Suprapubic skin (tissue), 4 donors: Measurements from ENCODE around the gene INPP5F. TPM values are rescaled to one million over a fixed set of nuclear protein-coding genes. Genes with fewer than 3 reads are reported as not detected.

Experiments
- DNase-seq, 2 donors: peaks; one replicate each; pipeline ENCODE4 v3.0.0-alpha.2; 2019; ENCODE audit warnings: low spot score in 2 of 2
- H3K27ac ChIP-seq: fragments of 200-600 bp; sonication (generic); one replicate; pipeline ENCODE4 v1.5.1; 2019
- H3K27me3 ChIP-seq: fragments of 200-600 bp; sonication (generic); one replicate; pipeline ENCODE4 v1.5.1; 2019
- H3K36me3 ChIP-seq: fragments of 200-600 bp; sonication (generic); one replicate; pipeline ENCODE4 v1.5.1; 2019
- H3K4me1 ChIP-seq: fragments of 200-600 bp; sonication (generic); one replicate; pipeline ENCODE4 v1.5.1; 2019
- H3K4me3 ChIP-seq: fragments of 200-600 bp; sonication (generic); one replicate; pipeline ENCODE4 v1.5.1; 2019; ENCODE audit warnings: mild to moderate bottlenecking
- H3K9me3 ChIP-seq: fragments of 200-600 bp; sonication (generic); one replicate; pipeline ENCODE4 v1.5.1; 2019
- CTCF ChIP-seq, 2 donors: fragments of 200-600 bp in 1 of 2; fragments of 450-650 bp in 1 of 2; sonication (generic) in 1 of 2; IDR thresholded peaks; one replicate each; pipeline ENCODE4 v1.5.1; 2016 to 2019; ENCODE audit warnings: antibody characterized with exemption in 2 of 2, mild to moderate bottlenecking in 1 of 2, moderate library complexity in 1 of 2
- EP300 ChIP-seq: sonication (generic); formaldehyde crosslinking; IDR thresholded peaks from one replicate; pipeline ENCODE4 v1.6.1; 2017; ENCODE audit warnings: antibody characterized with exemption
- POLR2A ChIP-seq, 2 donors: fragments of 450-650 bp; IDR thresholded peaks; one replicate each; pipeline ENCODE4 v1.6.1; 2017; ENCODE audit warnings: antibody characterized with exemption in 2 of 2, mild to moderate bottlenecking in 2 of 2, moderate library complexity in 2 of 2
- POLR2AphosphoS5 ChIP-seq, 3 donors: sonication (generic); formaldehyde crosslinking; IDR thresholded peaks; one replicate each; pipeline ENCODE4 v1.6.1; 2017; ENCODE audit warnings: antibody characterized with exemption in 3 of 3
- WGBS: methylation state at CpG from one replicate; pipeline ENCODE4 v1.1.5; 2018; 5-methylcytosine and 5-hydroxymethylcytosine counted together
- total RNA-seq, 4 donors: library from RNA; depleted of rRNA; stranded (reverse); fragments of >200 nt; gene quantifications; one replicate each; pipeline ENCODE4 v1.1.0, GENCODE V29; 2016

INPP5F gene
- total RNA-seq, 4 donors from 2014 or later: 16.1 to 38.6 (median 19.3) TPM

- H3K9me3 ChIP-seq: no peaks in the 10 kb centered on the region
- H3K27ac ChIP-seq: peak overlapping the region; percentile 98
- no peaks in the 10 kb centered on the region for H3K36me3 ChIP-seq
- peak overlapping the region; percentile 75 for H3K4me3 ChIP-seq
- peaks cover 31% of the 10 kb centered on the region for H3K4me1 ChIP-seq
- WGBS: 0% methylated on average over 23 of the region's 56 CpGs
- no peaks in the 10 kb centered on the region for H3K27me3 ChIP-seq
- peak; percentile 79 to 81 for DNase-seq
- no peak for TF ChIP-seq CTCF (IDR thresholded peaks at IDR 0.05)
- no peak for TF ChIP-seq EP300
- no peak for TF ChIP-seq POLR2A (IDR thresholded peaks at IDR 0.05)
- no peak for TF ChIP-seq POLR2AphosphoS5 (IDR thresholded peaks at IDR 0.05)
These were observed 146.2 kb downstream of the INPP5F start for GRCh38 chr10:119871881-119872609.

GRCh38 chr10:119872610-119872859 lies 146.7 kb downstream of the INPP5F start, which contains the start of gene MCMBP:
Gene MCMBP, minus strand, starts transcription at chr10:119872843. Its CDS starts 259 bp downstream, at chr10:119872584.
- TF ChIP-seq POLR2AphosphoS5 (IDR thresholded peaks at IDR 0.05) (no peak), POLR2A (IDR thresholded peaks at IDR 0.05) (peak in 1 of 2 donors; percentile 64)
- Histone ChIP-seq H3K36me3 (no peaks in the 10 kb centered on the region), H3K27ac (peak within 1 kb of the TSS; percentile 98), H3K27me3 (no peaks in the 10 kb centered on the region), H3K4me3 (peak within 1 kb of the TSS; percentile 75), H3K9me3 (no peaks in the 10 kb centered on the region), H3K4me1 (peaks cover 31% of the 10 kb centered on the region)
- no peak for DNase-seq
- no CpG with 5 or more reads among the region's 42 CpGs for WGBS

- 0% methylated on average over 35 of the region's 75 CpGs for WGBS
- Histone ChIP-seq H3K4me1 (peaks cover 27% of the 10 kb centered on the region), H3K4me3 (peak overlapping the region; percentile 75), H3K27me3 (no peaks in the 10 kb centered on the region), H3K27ac (peak overlapping the region; percentile 98), H3K9me3 (no peaks in the 10 kb centered on the region), H3K36me3 (no peaks in the 10 kb centered on the region)
- peak; percentile 86 to 88 for DNase-seq
- TF ChIP-seq CTCF (IDR thresholded peaks at IDR 0.05) (no peak), POLR2AphosphoS5 (IDR thresholded peaks at IDR 0.05) (no peak), EP300 (no peak), POLR2A (IDR thresholded peaks at IDR 0.05) (peak in 1 of 2 donors; percentile 5)
These were observed 147.2 kb downstream of the INPP5F start for GRCh38 chr10:119872860-119873681.

GRCh38 chr10:119878524-119878923 lies 152.7 kb downstream of the INPP5F start:
- H3K9me3 ChIP-seq: no peaks in the 10 kb centered on the region
- H3K4me3 ChIP-seq: no peak overlapping the region
- WGBS: 69% methylated on average over 2 of the region's 2 CpGs
- H3K27ac ChIP-seq: no peak overlapping the region
- H3K4me1 ChIP-seq: peaks cover 3% of the 10 kb centered on the region
- H3K36me3 ChIP-seq: no peaks in the 10 kb centered on the region
- no peak for DNase-seq
- H3K27me3 ChIP-seq: no peaks in the 10 kb centered on the region
- no peak for TF ChIP-seq CTCF (IDR thresholded peaks at IDR 0.05)
- no peak for TF ChIP-seq EP300
- no peak for TF ChIP-seq POLR2AphosphoS5 (IDR thresholded peaks at IDR 0.05)
- no peak for TF ChIP-seq POLR2A (IDR thresholded peaks at IDR 0.05)

Other genes with a start within 250 kb of the INPP5F start
- 10 to 100 TPM; 15.2 to 27.0 (median 23.0) TPM for gene RGS10, start 183.3 kb upstream of the INPP5F start, total RNA-seq
- gene TIAL1, start 129.1 kb upstream of the INPP5F start, total RNA-seq: 100 to 1,000 TPM in 1 of 4 donors, 10 to 100 TPM in 3; 52.8 to 176 (median 62.2) TPM
- 10 to 100 TPM; 75.0 to 86.4 (median 78.0) TPM for gene BAG3, start 74.7 kb upstream of the INPP5F start, total RNA-seq
- gene MCMBP, start 146.8 kb downstream of the INPP5F start, total RNA-seq: 10 to 100 TPM; 38.1 to 57.3 (median 55.4) TPM
- gene SEC23IP, start 166.7 kb downstream of the INPP5F start, total RNA-seq: 10 to 100 TPM; 20.8 to 49.6 (median 24.2) TPM